K562 (cell line): ENCODE results near the gene EEPD1. TPM values are rescaled to one million over a fixed set of nuclear protein-coding genes. Genes with fewer than 3 reads are reported as not detected.

Source experiments
- ATAC-seq: fragments of 200-7000 bp; cut with Tn5 transposase; 3 replicates; pipeline ENCODE4 v1.9.1; 2020; ENCODE audit warnings: moderate library complexity
- BruUV-seq: library from RNA; stranded (reverse); fragments of 400-500 nt; replicated peaks from 2 replicates; lab custom pipeline; 2021; lab: Mats Ljungman, UMichigan
- CTCF ChIA-PET: fragments of 300-600 bp; formaldehyde crosslinking; extraction: SDS; loops from one replicate; lab custom pipeline; 2021; ENCODE audit warnings: low intra/inter-chr PET ratio; lab: Yijun Ruan, JAX
- POLR2A ChIA-PET: fragments of 300-600, 350-650 bp; sonication (Branson Sonifier 250); formaldehyde crosslinking; extraction: SDS; loops from one replicate; lab custom pipeline; 2021; ENCODE audit warnings: antibody characterized with exemption, inconsistent platforms; lab: Yijun Ruan, JAX
- DNase-seq, 4 experiments: peaks; one replicate each; pipeline versions ENCODE4 v3.0.0 to v3.0.0-alpha.2; 2011 to 2018; ENCODE audit warnings: low spot score in 3 of 4, mixed read lengths in 3 of 4; ENCODE audit errors: extremely low read depth in 1 of 4
- FAIRE-seq: peaks from 2 replicates; lab custom pipeline; 2011; peaks lifted over from hg19 to GRCh38; lab: Jason Lieb, UNC
- H2AFZ ChIP-seq: 2 replicates; pipeline ENCODE4 v1.6.0; 2011; ENCODE audit warnings: low read depth, low read length, control low read depth, inconsistent platforms
- H3K27ac ChIP-seq: fragments of 200-600 bp; 3 replicates; pipeline ENCODE4 v1.8.0; 2011; ENCODE audit warnings: low read depth, mild to moderate bottlenecking, control low read depth, inconsistent platforms, low read length, moderate library complexity, mixed read lengths; ENCODE audit errors: extremely low read depth
- H3K27me3 ChIP-seq, 2 experiments: fragments of 300-600 bp in 1 of 2; 2 replicates in 1 of 2; 3 replicates in 1 of 2; pipeline versions ENCODE4 v1.6.0 to v1.8.0; 2011; ENCODE audit warnings: inconsistent platforms in 2 of 2, low read length in 2 of 2, mild to moderate bottlenecking in 1 of 2, mixed read lengths in 1 of 2, moderate library complexity in 1 of 2; ENCODE audit not compliant: control insufficient read depth in 2 of 2, insufficient read depth in 2 of 2
- H3K36me3 ChIP-seq: fragments of 300-600 bp; 3 replicates; pipeline ENCODE4 v1.8.0; 2011; ENCODE audit warnings: mild to moderate bottlenecking, low read length, inconsistent platforms; ENCODE audit not compliant: control insufficient read depth, insufficient read depth
- H3K4me1 ChIP-seq, 2 experiments: fragments of 200-600 bp in 1 of 2; replicated peaks in 1 of 2; 2 replicates in 1 of 2; 3 replicates in 1 of 2; pipeline versions ENCODE4 v1.5.1 to v1.8.0; 2011; ENCODE audit warnings: inconsistent platforms in 2 of 2, low read length in 2 of 2, mild to moderate bottlenecking in 1 of 2, mixed read lengths in 1 of 2, moderate library complexity in 1 of 2; ENCODE audit not compliant: control insufficient read depth in 2 of 2, insufficient read depth in 2 of 2
- H3K4me2 ChIP-seq: 2 replicates; pipeline ENCODE4 v1.6.1; 2011; ENCODE audit warnings: low read length, control low read depth, inconsistent platforms, mixed read lengths; ENCODE audit not compliant: insufficient read depth
- H3K4me3 ChIP-seq: fragments of 200-600 bp; sonication (generic), shearing (Covaris generic); 2 replicates; pipeline ENCODE4 v1.5.1; 2016; ENCODE audit warnings: control low read depth, inconsistent platforms
- H3K79me2 ChIP-seq: fragments of 200-600 bp; 3 replicates; pipeline ENCODE4 v1.8.0; 2011; ENCODE audit warnings: low read length, inconsistent platforms; ENCODE audit not compliant: control insufficient read depth, insufficient read depth
- H3K9ac ChIP-seq, 2 experiments: 2 replicates each; pipeline versions ENCODE4 v1.6.0 to v1.6.1; 2011; ENCODE audit warnings: low read depth in 2 of 2, low read length in 2 of 2, control low read depth in 1 of 2, inconsistent platforms in 1 of 2, mild to moderate bottlenecking in 1 of 2, mixed read lengths in 1 of 2; ENCODE audit not compliant: insufficient read depth in 1 of 2
- H3K9me1 ChIP-seq: one replicate; pipeline ENCODE4 v1.6.0; 2011; ENCODE audit warnings: inconsistent platforms, mild to moderate bottlenecking, low read length, moderate library complexity; ENCODE audit not compliant: control insufficient read depth, insufficient read depth
- H3K9me3 ChIP-seq: replicated peaks from 2 replicates; pipeline ENCODE4 v1.5.1; 2011; ENCODE audit warnings: low read depth, low read length, inconsistent platforms; ENCODE audit not compliant: control insufficient read depth, insufficient read depth
- H4K20me1 ChIP-seq: replicated peaks from 2 replicates; pipeline ENCODE4 v1.6.1; 2011; ENCODE audit warnings: low read length, inconsistent platforms, mixed read lengths; ENCODE audit not compliant: control insufficient read depth, insufficient read depth
- ARHGAP35 ChIP-seq: fragments of 450-650 bp; IDR thresholded peaks from 2 replicates; pipeline ENCODE4 v1.6.1; 2018; ENCODE audit not compliant: partially characterized antibody
- BRCA1 ChIP-seq, 2 experiments: fragments of 450-650 bp in 1 of 2; sonication (generic) in 1 of 2; formaldehyde crosslinking in 1 of 2; IDR thresholded peaks; 2 replicates each; pipeline versions ENCODE4 v1.5.0 to v1.6.1; 2017 to 2020; ENCODE audit warnings: mild to moderate bottlenecking in 1 of 2, missing genetic modification reagents in 1 of 2
- CBX2 ChIP-seq: fragments of 200-600 bp; sonication (generic); IDR thresholded peaks from one replicate; pipeline ENCODE4 v1.6.1; 2012; ENCODE audit warnings: mild to moderate bottlenecking, low read length, inconsistent platforms; ENCODE audit not compliant: insufficient read depth, poor library complexity, severe bottlenecking
- HDAC6 ChIP-seq: IDR thresholded peaks from 2 replicates; pipeline ENCODE4 v1.6.1; 2012; ENCODE audit warnings: low read depth, mild to moderate bottlenecking, control low read depth, inconsistent platforms, low read length, moderate library complexity
- SLC30A9 ChIP-seq: fragments of 250-450 bp; sonication (Bioruptor Pico); IDR thresholded peaks from 2 replicates; pipeline ENCODE4 v1.8.0; 2022; ENCODE audit warnings: mild to moderate bottlenecking, moderate library complexity
- WGBS: fragments of 100-300 bp; shearing (Covaris generic); methylation state at CpG from one replicate; pipeline ENCODE4 v1.1.6; 2016; ENCODE audit warnings: low coverage, mixed read lengths; ENCODE audit not compliant: insufficient coverage; ENCODE audit errors: missing lambda C conversion rate; 5-methylcytosine and 5-hydroxymethylcytosine counted together
- in situ Hi-C: fragments of 300-500 bp; cut with MboI; formaldehyde crosslinking; loops from 4 replicates; pipeline ENCODE4 v1.15.0; 2018; ENCODE audit warnings: inconsistent platforms, mixed read lengths
- intact Hi-C: fragments of 100-400 bp; cut with micrococcal nuclease; formaldehyde crosslinking; loops from 2 replicates; pipeline ENCODE4 v1.14.2; 2022
- polyA plus RNA-seq, 8 experiments: library from polyadenylated mRNA; depleted of rRNA in 4 of 8; stranded (reverse) in 5 of 8; unstranded in 3 of 8; fragments of >200 nt; fragmentation: Nextera tagmentation in 2 of 8; fragmentation: Illumina TruSeq in 1 of 8; extraction: Ambion mirVana in 2 of 8; extraction: Trizol in 1 of 8; gene quantifications; 2 replicates each; pipeline versions ENCODE4 v1.2.1 to v1.2.3, GENCODE V29; 2011 to 2014; ENCODE audit warnings: inconsistent platforms in 1 of 8, missing spikeins in 1 of 8
- total RNA-seq, 7 experiments: library from RNA; depleted of rRNA in 6 of 7; stranded (reverse); fragments of >200 nt in 6 of 7; fragmentation: Illumina TruSeq in 2 of 7; extraction: Trizol in 2 of 7; gene quantifications; 2 replicates each; pipeline versions ENCODE4 v1.2.1 to v1.2.3, GENCODE V29; 2011 to 2021; ENCODE audit warnings: low replicate concordance in 1 of 7
- TF ChIP-seq, protein P1 (sequence below): fragments of 450-650 bp; conservative IDR thresholded peaks from 2 replicates; pipeline ENCODE4 v1.6.1; 2016; ENCODE audit warnings: missing genetic modification characterization, low read depth, mild to moderate bottlenecking, missing compliant biosample characterization, moderate library complexity
- TF ChIP-seq, protein P2 (sequence below): fragments of 450-650 bp; IDR thresholded peaks from 2 replicates; pipeline ENCODE4 v1.6.1; 2018; ENCODE audit not compliant: partially characterized antibody

Gene EEPD1
- total and polyA plus RNA-seq, 9 of the 15 experiments (the other 6 are each of a cell fraction or from before 2014, with no cell fraction given): 0.01 to 1.5 (median 0.74) TPM; not detected in 1

DNA sequence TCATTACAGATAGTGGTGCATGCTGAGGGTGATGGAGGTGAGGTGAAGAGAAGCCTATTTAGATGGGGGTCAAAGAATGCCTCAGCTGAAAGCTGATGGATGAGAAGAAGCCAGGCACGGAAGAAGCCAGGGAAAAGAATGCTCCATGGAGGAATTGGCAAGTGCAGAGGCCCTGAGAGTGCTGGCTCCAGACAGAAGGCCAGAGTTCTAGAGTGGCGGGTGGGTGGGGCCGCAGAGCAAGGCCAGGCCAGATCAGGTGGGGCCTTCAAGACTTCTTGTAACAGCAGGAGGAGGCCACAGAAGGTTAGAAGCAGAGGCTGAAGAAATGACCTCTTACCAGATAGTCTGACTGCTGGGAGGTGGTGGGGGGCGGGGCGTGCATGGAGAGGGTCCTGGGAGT is 7.3 kb downstream of the EEPD1 start:
- 0% methylated on average over 3 of the region's 5 CpGs for WGBS
- H3K4me1 ChIP-seq: no peaks in the 10 kb centered on the region
- no peak overlapping the region for H3K27ac ChIP-seq
- CTCF ChIA-PET: no interaction called here
- no TSS peak for BruUV-seq
- H3K9me1 ChIP-seq: no peaks in the 10 kb centered on the region
- H3K9ac ChIP-seq: no peak overlapping the region
- no peaks in the 10 kb centered on the region for H3K79me2 ChIP-seq
- H3K4me3 ChIP-seq: no peak overlapping the region
- DNase-seq (no peak), ATAC-seq (no peak)
- H3K36me3 ChIP-seq: no peaks in the 10 kb centered on the region
- intact Hi-C loops: no loop called here
- no peaks in the 10 kb centered on the region for H3K9me3 ChIP-seq
- 0 out of 2 replicates have a peak, but pooled peaks cover 2% of the 10 kb centered on the region for H4K20me1 ChIP-seq
- no peak overlapping the region for H3K4me2 ChIP-seq
- TF ChIP-seq HDAC6: no peak
- TF ChIP-seq, protein P1, sequence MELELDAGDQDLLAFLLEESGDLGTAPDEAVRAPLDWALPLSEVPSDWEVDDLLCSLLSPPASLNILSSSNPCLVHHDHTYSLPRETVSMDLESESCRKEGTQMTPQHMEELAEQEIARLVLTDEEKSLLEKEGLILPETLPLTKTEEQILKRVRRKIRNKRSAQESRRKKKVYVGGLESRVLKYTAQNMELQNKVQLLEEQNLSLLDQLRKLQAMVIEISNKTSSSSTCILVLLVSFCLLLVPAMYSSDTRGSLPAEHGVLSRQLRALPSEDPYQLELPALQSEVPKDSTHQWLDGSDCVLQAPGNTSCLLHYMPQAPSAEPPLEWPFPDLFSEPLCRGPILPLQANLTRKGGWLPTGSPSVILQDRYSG: no peak
- no peak for TF ChIP-seq BRCA1 (IDR thresholded peaks at IDR 0.05)
- no peak for TF ChIP-seq BRCA1 (CRISPR knock-in tag; IDR thresholded peaks at IDR 0.05)
- TF ChIP-seq SLC30A9: no peak
- TF ChIP-seq, protein P2, sequence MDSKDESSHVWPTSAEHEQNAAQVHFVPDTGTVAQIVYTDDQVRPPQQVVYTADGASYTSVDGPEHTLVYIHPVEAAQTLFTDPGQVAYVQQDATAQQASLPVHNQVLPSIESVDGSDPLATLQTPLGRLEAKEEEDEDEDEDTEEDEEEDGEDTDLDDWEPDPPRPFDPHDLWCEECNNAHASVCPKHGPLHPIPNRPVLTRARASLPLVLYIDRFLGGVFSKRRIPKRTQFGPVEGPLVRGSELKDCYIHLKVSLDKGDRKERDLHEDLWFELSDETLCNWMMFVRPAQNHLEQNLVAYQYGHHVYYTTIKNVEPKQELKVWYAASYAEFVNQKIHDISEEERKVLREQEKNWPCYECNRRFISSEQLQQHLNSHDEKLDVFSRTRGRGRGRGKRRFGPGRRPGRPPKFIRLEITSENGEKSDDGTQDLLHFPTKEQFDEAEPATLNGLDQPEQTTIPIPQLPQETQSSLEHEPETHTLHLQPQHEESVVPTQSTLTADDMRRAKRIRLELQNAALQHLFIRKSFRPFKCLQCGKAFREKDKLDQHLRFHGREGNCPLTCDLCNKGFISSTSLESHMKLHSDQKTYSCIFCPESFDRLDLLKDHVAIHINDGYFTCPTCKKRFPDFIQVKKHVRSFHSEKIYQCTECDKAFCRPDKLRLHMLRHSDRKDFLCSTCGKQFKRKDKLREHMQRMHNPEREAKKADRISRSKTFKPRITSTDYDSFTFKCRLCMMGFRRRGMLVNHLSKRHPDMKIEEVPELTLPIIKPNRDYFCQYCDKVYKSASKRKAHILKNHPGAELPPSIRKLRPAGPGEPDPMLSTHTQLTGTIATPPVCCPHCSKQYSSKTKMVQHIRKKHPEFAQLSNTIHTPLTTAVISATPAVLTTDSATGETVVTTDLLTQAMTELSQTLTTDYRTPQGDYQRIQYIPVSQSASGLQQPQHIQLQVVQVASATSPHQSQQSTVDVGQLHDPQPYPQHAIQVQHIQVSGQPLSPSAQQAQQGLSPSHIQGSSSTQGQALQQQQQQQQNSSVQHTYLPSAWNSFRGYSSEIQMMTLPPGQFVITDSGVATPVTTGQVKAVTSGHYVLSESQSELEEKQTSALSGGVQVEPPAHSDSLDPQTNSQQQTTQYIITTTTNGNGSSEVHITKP: no peak
- no peak for TF ChIP-seq ARHGAP35
- no peak for TF ChIP-seq CBX2
- TF ChIP-seq, all 486 proteins: peak for 0
- POLR2A ChIA-PET: interaction anchor here (0.6 kb wide), 1 partner anchor 243 kb away, joined by 3 read pairs; no protein-coding TSS in a partner anchor
- in situ Hi-C loops: no loop called here
- H2AFZ ChIP-seq: no peak overlapping the region
- no peaks in the 10 kb centered on the region; a peak in 1 of 5 replicates for H3K27me3 ChIP-seq
- no peak for FAIRE-seq
